GM19324 (cell line): ENCODE results near the gene ATP5F1E.
"Not testable (repeated sequence)": the region's sequence is repeated elsewhere in the genome, so short reads cannot be mapped to it uniquely, and the experiment has no call there.

Experiments used
- ATAC-seq: cut with Tn5 transposase; IDR thresholded peaks from one replicate; pipeline ENCODE4 v1.9.1; 2021; ENCODE audit warnings: mild to moderate bottlenecking, moderate library complexity; ENCODE audit not compliant: unreplicated experiment, low FRiP score

The ATP5F1E gene

GRCh38 chr20:59043698-59044097, 11.6 kb upstream of the ATP5F1E start:
- no peak for ATAC-seq

GRCh38 chr20:59042796-59043631, 10.9 kb upstream of the ATP5F1E start:
- peak; percentile 95 for ATAC-seq

GRCh38 chr20:59042151-59042795, 10.1 kb upstream of the ATP5F1E start, which contains the start of gene PRELID3B:
Gene PRELID3B, minus strand, starts transcription at chr20:59042786. Its CDS starts 56 bp downstream, at chr20:59042730.
- peak; percentile 32 for ATAC-seq

- not testable (repeated sequence) for ATAC-seq
Observed at GRCh38 chr20:59041487-59041886, 9.4 kb upstream of the ATP5F1E start.

- ATAC-seq, result no peak
Observed at GRCh38 chr20:59040667-59041066, 8.5 kb upstream of the ATP5F1E start.

GRCh38 chr20:59039233-59039632, 7.1 kb upstream of the ATP5F1E start:
- ATAC-seq, result no peak

- no peak for ATAC-seq
Observed at GRCh38 chr20:59037386-59037785, 5.3 kb upstream of the ATP5F1E start.

GRCh38 chr20:59035381-59035780, 3.2 kb upstream of the ATP5F1E start:
- ATAC-seq, result no peak

GRCh38 chr20:59033616-59034165, 1.6 kb upstream of the ATP5F1E start:
- no peak for ATAC-seq

- ATAC-seq, result no peak
Observed at GRCh38 chr20:59033093-59033492, 958 bp upstream of the ATP5F1E start.

- peak; percentile 29 for ATAC-seq
Observed at GRCh38 chr20:59032713-59033059, 551 bp upstream of the ATP5F1E start.

GRCh38 chr20:59031564-59032022, 542 bp downstream of the ATP5F1E start:
- ATAC-seq, result no peak

- no peak for ATAC-seq
Observed at GRCh38 chr20:59030911-59031563, 1.1 kb downstream of the ATP5F1E start.

- ATAC-seq, result no peak
Observed at GRCh38 chr20:59028812-59029211, 3.3 kb downstream of the ATP5F1E start.

GRCh38 chr20:59027741-59028320, 4.3 kb downstream of the ATP5F1E start:
- no peak for ATAC-seq

- no peak for ATAC-seq
Observed at GRCh38 chr20:59026904-59027740, 5.0 kb downstream of the ATP5F1E start.

- ATAC-seq, result no peak
Observed at GRCh38 chr20:59025511-59025910, 6.6 kb downstream of the ATP5F1E start.

- no peak for ATAC-seq
Observed at GRCh38 chr20:59025086-59025485, 7.0 kb downstream of the ATP5F1E start.

- no peak for ATAC-seq
Observed at GRCh38 chr20:59024111-59024530, 8.0 kb downstream of the ATP5F1E start.

- no peak for ATAC-seq
Observed at GRCh38 chr20:59023616-59024015, 8.5 kb downstream of the ATP5F1E start.
